ACC112 (cell line): ENCODE results near the gene IFITM2.
"Not testable (repeated sequence)": the region's sequence is repeated elsewhere in the genome, so short reads cannot be mapped to it uniquely, and the experiment has no call there.

Experiments used
- H2AFZ ChIP-seq: fragments of 200-600 bp; sonication (generic); one replicate; pipeline ENCODE4 v1.6.0; 2017; ENCODE audit warnings: antibody characterized with exemption, low read length; ENCODE audit not compliant: unreplicated experiment
- H3K27ac ChIP-seq: fragments of 200-600 bp; sonication (generic); 2 replicates; pipeline ENCODE4 v1.5.1; 2014; ENCODE audit warnings: low read depth, mild to moderate bottlenecking, antibody characterized with exemption, low read length, moderate library complexity
- H3K27me3 ChIP-seq: fragments of 200-600 bp; sonication (generic); 2 replicates; pipeline ENCODE4 v1.6.1; 2014; ENCODE audit warnings: mild to moderate bottlenecking, antibody characterized with exemption, low read length, moderate library complexity, mixed read lengths; ENCODE audit not compliant: insufficient read depth
- H3K36me3 ChIP-seq: fragments of 200-600 bp; sonication (generic); 2 replicates; pipeline ENCODE4 v1.6.1; 2016; ENCODE audit warnings: mild to moderate bottlenecking, antibody characterized with exemption, low read length, moderate library complexity, mixed read lengths; ENCODE audit not compliant: insufficient read depth
- H3K4me1 ChIP-seq: fragments of 200-600 bp; sonication (generic); one replicate; pipeline ENCODE4 v1.6.1; 2016; ENCODE audit warnings: low read length, mixed read lengths; ENCODE audit not compliant: insufficient read depth, unreplicated experiment, control insufficient read depth
- H3K4me3 ChIP-seq: fragments of 200-600 bp; sonication (generic); 2 replicates; pipeline ENCODE4 v1.5.1; 2014; ENCODE audit warnings: mild to moderate bottlenecking, low read depth, low read length
- H3K79me2 ChIP-seq: fragments of 200-600 bp; sonication (generic); one replicate; pipeline ENCODE4 v1.6.0; 2016; ENCODE audit warnings: low read length; ENCODE audit not compliant: control insufficient read depth, unreplicated experiment, insufficient read depth

IFITM2 gene

GRCh38 chr11:304061-304506, 3.5 kb upstream of the IFITM2 start:
- no peak overlapping the region for H3K27ac ChIP-seq
- H3K27me3 ChIP-seq: peaks cover 3% of the 10 kb centered on the region; the same call in 1 of the 2 replicates
- H3K4me3 ChIP-seq: no peak overlapping the region
- H3K4me1 ChIP-seq: no peaks in the 10 kb centered on the region
- H3K36me3 ChIP-seq: no peaks in the 10 kb centered on the region
- no peak overlapping the region for H2AFZ ChIP-seq
- H3K79me2 ChIP-seq: peaks cover 5% of the 10 kb centered on the region

- no peaks in the 10 kb centered on the region for H3K4me1 ChIP-seq
- no peak overlapping the region for H2AFZ ChIP-seq
- H3K4me3 ChIP-seq: no peak overlapping the region
- H3K27me3 ChIP-seq: peaks cover 1% of the 10 kb centered on the region; the same call in 1 of the 2 replicates
- H3K27ac ChIP-seq: no peak overlapping the region
- H3K79me2 ChIP-seq: peaks cover 15% of the 10 kb centered on the region
- no peaks in the 10 kb centered on the region for H3K36me3 ChIP-seq
Observed at GRCh38 chr11:304915-305843, 2.4 kb upstream of the IFITM2 start.

- H3K27ac ChIP-seq: no peak overlapping the region
- no peaks in the 10 kb centered on the region for H3K36me3 ChIP-seq
- no peaks in the 10 kb centered on the region for H3K4me1 ChIP-seq
- H3K4me3 ChIP-seq: no peak overlapping the region
- no peaks in the 10 kb centered on the region for H3K27me3 ChIP-seq
- no peak overlapping the region for H2AFZ ChIP-seq
- H3K79me2 ChIP-seq: peaks cover 15% of the 10 kb centered on the region
Observed at GRCh38 chr11:305844-306211, 1.8 kb upstream of the IFITM2 start.

- H3K36me3 ChIP-seq: no peaks in the 10 kb centered on the region
- no peak overlapping the region for H3K4me3 ChIP-seq
- H3K27ac ChIP-seq: no peak overlapping the region
- no peaks in the 10 kb centered on the region for H3K27me3 ChIP-seq
- no peak overlapping the region for H2AFZ ChIP-seq
- H3K79me2 ChIP-seq: peaks cover 17% of the 10 kb centered on the region
- H3K4me1 ChIP-seq: peaks cover 2% of the 10 kb centered on the region
Observed at GRCh38 chr11:306645-307371, 808 bp upstream of the IFITM2 start.

- not testable (repeated sequence) for H3K36me3 ChIP-seq, H3K27me3 ChIP-seq, H2AFZ ChIP-seq
- H3K79me2 ChIP-seq: peaks cover 37% of the 10 kb centered on the region
- H3K4me1 ChIP-seq: peaks cover 17% of the 10 kb centered on the region
- H3K4me3 ChIP-seq: peak overlapping the region; percentile 88
- H3K27ac ChIP-seq: peak overlapping the region; percentile 53
Observed at GRCh38 chr11:308740-309665, 1.4 kb downstream of the IFITM2 start.

- H3K27me3 ChIP-seq, H2AFZ ChIP-seq, H3K36me3 ChIP-seq: not testable (repeated sequence)
- Histone ChIP-seq H3K79me2 (peaks cover 48% of the 10 kb centered on the region), H3K4me3 (peak overlapping the region; percentile 88), H3K4me1 (peaks cover 17% of the 10 kb centered on the region), H3K27ac (peak overlapping the region; percentile 53)
Observed at GRCh38 chr11:309979-310572, 2.5 kb downstream of the IFITM2 start.

GRCh38 chr11:311013-311748, 3.6 kb downstream of the IFITM2 start:
- H3K4me1 ChIP-seq: peaks cover 17% of the 10 kb centered on the region
- H3K4me3 ChIP-seq: peak overlapping the region; percentile 85
- not testable (repeated sequence) for H2AFZ ChIP-seq, H3K27me3 ChIP-seq
- H3K27ac ChIP-seq: peak overlapping the region; percentile 91
- peaks cover 59% of the 10 kb centered on the region for H3K79me2 ChIP-seq
- H3K36me3 ChIP-seq: peaks cover 13% of the 10 kb centered on the region; the same call in 1 of the 2 replicates

GRCh38 chr11:312092-312816, 4.6 kb downstream of the IFITM2 start:
- H3K4me3 ChIP-seq: peak overlapping the region; percentile 85
- H2AFZ ChIP-seq: no peak overlapping the region
- H3K27ac ChIP-seq: peak overlapping the region; percentile 91
- peaks cover 17% of the 10 kb centered on the region for H3K4me1 ChIP-seq
- peaks cover 19% of the 10 kb centered on the region; the same call in 1 of the 2 replicates for H3K36me3 ChIP-seq
- H3K27me3 ChIP-seq: no peaks in the 10 kb centered on the region
- H3K79me2 ChIP-seq: peaks cover 70% of the 10 kb centered on the region

- peaks cover 19% of the 10 kb centered on the region; the same call in 1 of the 2 replicates for H3K36me3 ChIP-seq
- peaks cover 22% of the 10 kb centered on the region for H3K4me1 ChIP-seq
- H3K27me3 ChIP-seq: no peaks in the 10 kb centered on the region
- peak overlapping the region; percentile 85 for H3K4me3 ChIP-seq
- no peak overlapping the region for H2AFZ ChIP-seq
- peaks cover 76% of the 10 kb centered on the region for H3K79me2 ChIP-seq
- peak overlapping the region; percentile 91 for H3K27ac ChIP-seq
Observed at GRCh38 chr11:313304-313786, 5.7 kb downstream of the IFITM2 start.
